Measurements from ENCODE around the gene FZD8. TPM values are rescaled to one million over a fixed set of nuclear protein-coding genes. Genes with fewer than 3 reads are reported as not detected.

The FZD8 gene, protein sequence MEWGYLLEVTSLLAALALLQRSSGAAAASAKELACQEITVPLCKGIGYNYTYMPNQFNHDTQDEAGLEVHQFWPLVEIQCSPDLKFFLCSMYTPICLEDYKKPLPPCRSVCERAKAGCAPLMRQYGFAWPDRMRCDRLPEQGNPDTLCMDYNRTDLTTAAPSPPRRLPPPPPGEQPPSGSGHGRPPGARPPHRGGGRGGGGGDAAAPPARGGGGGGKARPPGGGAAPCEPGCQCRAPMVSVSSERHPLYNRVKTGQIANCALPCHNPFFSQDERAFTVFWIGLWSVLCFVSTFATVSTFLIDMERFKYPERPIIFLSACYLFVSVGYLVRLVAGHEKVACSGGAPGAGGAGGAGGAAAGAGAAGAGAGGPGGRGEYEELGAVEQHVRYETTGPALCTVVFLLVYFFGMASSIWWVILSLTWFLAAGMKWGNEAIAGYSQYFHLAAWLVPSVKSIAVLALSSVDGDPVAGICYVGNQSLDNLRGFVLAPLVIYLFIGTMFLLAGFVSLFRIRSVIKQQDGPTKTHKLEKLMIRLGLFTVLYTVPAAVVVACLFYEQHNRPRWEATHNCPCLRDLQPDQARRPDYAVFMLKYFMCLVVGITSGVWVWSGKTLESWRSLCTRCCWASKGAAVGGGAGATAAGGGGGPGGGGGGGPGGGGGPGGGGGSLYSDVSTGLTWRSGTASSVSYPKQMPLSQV
- total RNA-seq: 33.4 and 66.6 TPM in 2 replicates

GRCh38 chr10:35642035-35642792 is at the start of gene FZD8:
Gene FZD8 (minus strand): TSS chr10:35642296. CDS start chr10:35641429, 867 bp downstream.

DNA sequence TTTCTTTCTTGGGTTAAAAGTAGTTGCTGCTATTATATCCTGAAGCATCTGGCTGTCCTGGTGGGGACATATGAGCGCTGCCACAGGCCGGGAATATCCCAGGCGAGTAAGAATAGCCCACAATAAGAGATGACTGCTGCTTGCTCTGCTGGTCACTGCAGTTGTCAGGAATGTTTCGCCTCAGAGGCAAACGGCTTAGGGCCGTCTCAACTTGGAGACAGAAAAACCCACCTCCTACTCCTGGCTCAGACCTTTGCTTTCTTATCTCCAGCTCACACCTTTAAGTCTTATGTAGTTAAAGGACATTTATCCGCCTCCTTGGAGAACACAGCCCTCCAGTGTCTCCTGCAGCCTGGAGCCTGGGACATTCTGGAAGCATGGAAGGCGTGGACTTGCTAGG is 36.9 kb downstream of the FZD8 start, which contains the start of gene GJD4:
Gene GJD4, plus strand, starts transcription at position 151 of the 400 bp plus-strand sequence. Its CDS starts 227 bp downstream, at position 378.

Other genes starting within 250 kb of the FZD8 start
- under 0.01 and 0.09 TPM in 2 replicates for gene GJD4, start 37.0 kb downstream of the FZD8 start, total RNA-seq